Measurements from ENCODE around the gene KIAA1328.
"Not testable (repeated sequence)": the region's sequence is repeated elsewhere in the genome, so short reads cannot be mapped to it uniquely, and the experiment has no call there.

Gene KIAA1328

DNA sequence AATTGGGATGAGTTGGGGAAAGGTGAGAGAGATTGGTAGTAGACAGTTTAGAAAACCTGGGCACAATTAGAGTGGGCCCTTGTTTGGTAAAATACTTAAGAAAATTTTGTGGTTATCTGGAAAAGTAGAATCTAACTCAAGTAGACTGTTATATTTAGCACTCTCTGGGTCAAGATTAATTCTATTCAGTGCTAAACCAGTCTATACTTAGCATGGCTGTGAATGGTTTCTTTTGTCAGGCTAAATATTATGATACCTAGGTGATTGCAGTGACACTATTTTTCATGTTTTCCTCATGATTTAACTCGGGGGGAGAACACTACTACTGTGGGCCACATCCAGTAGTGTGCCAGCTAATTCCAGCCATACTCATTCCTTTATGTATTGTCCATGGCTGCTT lies 58.9 kb downstream of the KIAA1328 start:
- no peak for DNase-seq (ENCODE audit: low read depth)

GRCh38 chr18:36888778-36889177 lies 59.9 kb downstream of the KIAA1328 start:
- DNase-seq (ENCODE audit: low read depth): no peak

- DNase-seq (ENCODE audit: low read depth): no peak
These were observed 60.4 kb downstream of the KIAA1328 start for GRCh38 chr18:36889321-36889720.

GRCh38 chr18:36889742-36890141 lies 60.8 kb downstream of the KIAA1328 start:
- DNase-seq (ENCODE audit: low read depth): no peak

DNA sequence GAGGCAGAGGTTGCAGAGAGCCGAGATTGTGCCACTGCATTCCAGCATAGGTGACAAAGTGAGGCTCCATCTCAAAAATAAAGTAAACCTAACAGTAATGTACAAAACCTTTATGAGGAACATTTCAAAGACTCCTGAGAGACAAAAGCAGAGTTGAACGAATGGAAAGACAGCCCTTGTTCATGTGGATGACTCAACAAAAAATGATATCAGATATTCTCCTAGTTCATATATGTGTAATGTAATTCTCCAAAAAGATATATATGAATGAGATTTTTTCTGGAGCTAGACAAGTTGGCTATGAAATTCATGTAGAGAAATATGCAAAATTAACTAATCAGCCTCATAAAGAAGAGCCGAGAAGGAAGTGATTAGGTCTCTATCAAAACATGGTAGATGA lies 61.7 kb downstream of the KIAA1328 start:
- no peak for DNase-seq (ENCODE audit: low read depth)

- DNase-seq (ENCODE audit: low read depth): no peak
These were observed 64.3 kb downstream of the KIAA1328 start for GRCh38 chr18:36893227-36893626.

- DNase-seq (ENCODE audit: low read depth): no peak
These were observed 66.7 kb downstream of the KIAA1328 start for GRCh38 chr18:36895606-36896005.

DNA sequence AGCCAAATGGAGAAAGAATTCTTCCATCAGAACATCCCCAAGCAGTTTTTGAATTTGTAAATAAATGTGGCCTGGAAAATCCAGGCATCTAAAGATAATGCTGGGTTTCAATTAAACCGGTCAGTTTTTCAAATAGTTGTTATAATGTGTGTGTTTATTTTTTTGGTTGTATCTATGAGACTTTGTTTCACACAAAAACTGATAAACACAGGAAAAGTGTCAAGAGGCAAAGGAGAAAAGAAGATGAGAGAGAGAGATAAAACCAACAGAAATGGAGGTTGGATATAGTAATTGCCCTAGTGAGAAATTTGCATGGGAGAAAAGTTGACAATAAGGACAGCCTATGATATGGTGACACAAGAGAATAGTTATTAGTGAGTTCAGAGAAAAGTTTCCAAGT lies 68.3 kb downstream of the KIAA1328 start:
- no peak for DNase-seq (ENCODE audit: low read depth)

- DNase-seq (ENCODE audit: low read depth): no peak
These were observed 70.4 kb downstream of the KIAA1328 start for GRCh38 chr18:36899289-36899688.

DNA sequence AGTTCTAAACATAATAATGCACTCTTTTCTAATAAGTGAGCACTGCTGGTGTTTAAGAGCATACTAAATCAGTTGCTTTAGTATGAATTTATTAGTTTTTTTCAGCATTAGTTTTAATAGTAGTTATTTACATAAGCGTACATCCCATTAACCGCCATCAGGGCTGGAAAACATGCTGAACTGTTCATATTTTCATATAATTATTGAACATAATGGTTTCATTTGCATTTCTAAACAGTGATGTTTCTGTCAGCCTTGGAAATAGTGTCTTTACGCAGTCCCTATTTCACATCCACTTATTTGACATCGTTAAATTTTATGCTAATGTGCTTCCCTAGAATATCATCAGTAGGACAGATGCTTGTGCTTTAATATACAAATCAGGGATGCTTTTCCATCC lies 71.5 kb downstream of the KIAA1328 start:
- no peak for DNase-seq (ENCODE audit: low read depth)

- no peak for DNase-seq (ENCODE audit: low read depth)
These were observed 72.4 kb downstream of the KIAA1328 start for GRCh38 chr18:36901277-36901701.

- DNase-seq (ENCODE audit: low read depth): no peak
These were observed 74.4 kb downstream of the KIAA1328 start for GRCh38 chr18:36903215-36903928.

GRCh38 chr18:36905571-36905970 lies 76.6 kb downstream of the KIAA1328 start:
- no peak for DNase-seq (ENCODE audit: low read depth)

DNA sequence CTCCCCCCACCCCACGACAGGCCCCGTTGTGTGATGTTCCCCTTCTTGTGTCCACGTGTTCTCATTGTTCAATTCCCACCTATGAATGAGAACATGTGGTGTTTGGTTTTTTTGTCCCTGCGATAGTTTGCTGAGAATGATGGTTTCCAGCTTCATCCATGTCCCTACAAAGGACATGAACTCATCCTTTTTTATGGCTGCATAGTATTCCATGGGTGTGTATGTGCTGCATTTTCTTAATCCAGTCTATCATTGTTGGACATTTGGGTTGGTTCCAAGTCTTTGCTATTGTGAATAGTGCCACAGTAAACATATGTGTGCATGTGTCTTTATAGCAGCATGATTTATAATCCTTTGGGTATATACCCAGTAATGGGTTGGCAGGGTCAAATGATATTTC lies 80.4 kb downstream of the KIAA1328 start:
- DNase-seq (ENCODE audit: low read depth): not testable (repeated sequence)

GRCh38 chr18:36912887-36913286 lies 84.0 kb downstream of the KIAA1328 start:
- no peak for DNase-seq (ENCODE audit: low read depth)

GRCh38 chr18:36917907-36918306 lies 89.0 kb downstream of the KIAA1328 start:
- DNase-seq (ENCODE audit: low read depth): no peak

DNA sequence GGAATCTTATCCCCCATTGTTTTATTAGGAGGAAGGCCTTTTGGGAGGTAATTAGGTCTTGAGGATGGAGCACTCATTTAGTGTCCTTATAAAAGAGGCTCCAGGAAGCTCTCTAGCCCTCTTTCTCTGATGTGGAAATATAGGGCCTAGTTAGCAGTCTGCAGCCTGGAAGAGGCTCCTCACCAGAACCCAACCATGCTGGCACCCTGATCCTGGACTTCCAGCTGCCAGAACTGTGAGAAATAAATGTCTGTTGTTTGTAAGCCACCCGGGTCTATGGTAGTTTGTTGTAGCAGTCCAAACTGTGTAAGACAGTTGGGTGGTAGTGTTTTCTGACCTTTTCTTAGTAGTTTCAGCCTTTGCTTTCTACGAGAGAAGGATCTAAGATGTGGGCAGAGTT lies 100.7 kb downstream of the KIAA1328 start:
- no peak for DNase-seq (ENCODE audit: low read depth)

DNA sequence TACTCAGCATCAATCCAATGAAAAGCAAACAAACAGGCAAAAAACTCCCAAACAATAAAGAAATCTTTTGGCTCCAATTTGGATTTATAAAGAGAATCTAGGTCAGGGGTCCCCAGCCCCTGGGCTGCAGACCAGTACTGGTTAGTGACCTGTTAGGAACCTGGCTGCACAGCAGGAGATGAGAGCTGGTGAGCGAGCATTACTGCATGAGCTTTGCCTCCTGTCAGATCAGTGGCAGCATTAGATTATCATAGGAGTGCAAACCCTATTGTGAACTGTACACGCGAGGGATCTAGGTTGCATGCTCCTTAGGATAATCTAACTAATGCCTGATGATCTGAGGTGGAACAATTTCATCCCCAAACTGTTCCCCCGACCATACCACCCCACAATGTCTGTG lies 102.2 kb downstream of the KIAA1328 start:
- no peak for DNase-seq (ENCODE audit: low read depth)

GRCh38 chr18:36933552-36933951 lies 104.6 kb downstream of the KIAA1328 start:
- DNase-seq (ENCODE audit: low read depth): no peak

DNA sequence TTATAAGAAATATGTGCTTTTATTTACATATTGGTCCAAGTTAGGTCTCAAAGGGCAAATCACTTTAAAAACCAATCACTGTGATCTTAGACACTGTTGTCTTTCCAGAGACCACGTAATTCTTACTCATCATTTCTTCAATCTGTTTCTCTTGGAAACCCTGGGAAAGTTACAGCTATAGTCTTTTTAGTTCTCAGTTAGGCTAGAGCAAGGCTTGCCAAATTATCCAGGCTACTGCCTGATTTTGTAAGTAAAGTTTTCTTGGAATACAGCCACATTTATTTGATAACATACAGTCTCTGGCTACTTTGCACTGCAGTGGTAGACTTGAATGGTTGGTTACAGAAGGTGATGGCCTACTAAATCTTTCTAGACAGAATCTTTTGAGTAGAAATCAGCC lies 106.0 kb downstream of the KIAA1328 start:
- no peak for DNase-seq (ENCODE audit: low read depth)

- no peak for DNase-seq (ENCODE audit: low read depth)
These were observed 113.3 kb downstream of the KIAA1328 start for GRCh38 chr18:36942264-36942663.

GRCh38 chr18:36947820-36948348 lies 119.0 kb downstream of the KIAA1328 start:
- DNase-seq (ENCODE audit: low read depth): no peak

DNA sequence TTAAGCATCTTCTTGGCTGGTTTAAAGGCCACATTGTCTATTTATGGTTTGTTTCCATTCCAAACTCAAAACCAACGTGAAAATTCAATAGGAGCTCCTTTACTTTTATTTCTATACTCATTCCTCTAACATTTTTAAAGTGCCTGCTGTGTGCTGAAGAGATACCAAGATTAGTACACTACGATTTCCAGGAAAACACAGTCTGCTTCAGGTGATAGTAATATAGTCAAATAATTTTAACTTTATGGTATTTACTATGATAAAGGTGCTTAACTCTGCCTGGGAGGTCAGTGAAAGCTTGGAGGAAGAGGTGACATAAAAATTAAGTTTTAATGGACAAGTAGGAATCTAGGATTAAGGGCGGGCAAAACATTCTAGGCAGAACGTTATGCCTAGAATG lies 121.4 kb downstream of the KIAA1328 start:
- DNase-seq (ENCODE audit: low read depth): no peak

DNA sequence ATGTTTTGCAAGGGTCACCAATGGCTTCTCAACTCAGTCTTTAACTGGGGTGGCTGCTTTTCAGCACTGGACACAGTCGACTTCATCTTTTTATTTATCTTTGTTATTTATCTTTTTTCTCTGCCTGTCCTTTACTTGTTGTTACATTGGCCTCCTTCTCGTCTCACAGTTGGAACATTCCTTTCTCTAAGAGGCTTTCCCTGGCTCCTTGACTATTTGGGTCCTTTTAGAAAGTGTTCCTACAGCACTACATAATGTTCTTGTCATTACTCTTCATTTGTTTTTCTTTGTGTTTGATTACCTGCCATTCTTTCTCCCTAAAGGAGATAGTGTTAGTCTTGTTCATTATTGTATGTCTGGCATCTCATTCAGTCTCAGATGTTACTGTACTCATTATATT lies 122.0 kb downstream of the KIAA1328 start:
- DNase-seq (ENCODE audit: low read depth): no peak

All from T follicular helper cell (primary cell).